ENCODE data around the gene CTNNA2.

- no peak for TF ChIP-seq CTCF (conservative IDR thresholded peaks at IDR 0.05 in 1 of 2, IDR thresholded peaks at IDR 0.05 in 1 of 2; ENCODE audit: extremely low read depth in 1 of 2, insufficient read depth in 1 of 2, low read depth in 1 of 2, low read length in 2 of 2)
- no peak for TF ChIP-seq EZH2 (IDR thresholded peaks at IDR 0.05; ENCODE audit: borderline replicate concordance, low read length)
Observed at GRCh38 chr2:79596403-79596802, 83.6 kb downstream of the CTNNA2 start.

All from mammary epithelial cell (primary cell).